Middle frontal gyrus (tissue), 1 donor: ENCODE data around the gene GPR143.
"Not testable (repeated sequence)": the region's sequence is repeated elsewhere in the genome, so short reads cannot be mapped to it uniquely, and the experiment has no call there.

ENCODE experiments used
- DNase-seq: peaks from one replicate; pipeline ENCODE4 v3.0.0-alpha.2; 2015; ENCODE audit warnings: low spot score; ENCODE audit errors: extremely low spot score

The GPR143 gene

DNA sequence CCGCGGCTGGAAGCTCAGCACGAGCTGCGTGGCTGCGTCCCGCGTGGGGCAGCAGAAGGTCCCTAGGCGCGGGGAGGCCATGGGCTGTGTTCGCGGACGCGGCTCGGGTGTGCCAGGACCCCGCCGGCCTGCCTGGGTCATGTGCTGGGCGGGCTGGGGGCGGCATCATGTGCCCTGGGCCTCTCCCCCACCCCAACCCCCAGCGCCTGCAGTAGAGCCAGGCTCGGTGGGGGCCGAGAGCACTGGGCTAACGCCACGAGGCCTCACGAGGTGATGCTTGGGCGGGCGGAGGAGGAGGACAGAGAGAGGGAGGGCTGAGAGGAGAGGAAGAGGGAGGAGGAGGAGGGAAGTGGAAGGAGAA, at the start of gene GPR143:
Gene GPR143 (minus strand): TSS at position 111 of the 361 bp plus-strand sequence. CDS start 30 bp downstream, at position 81.
- no peak for DNase-seq

DNA sequence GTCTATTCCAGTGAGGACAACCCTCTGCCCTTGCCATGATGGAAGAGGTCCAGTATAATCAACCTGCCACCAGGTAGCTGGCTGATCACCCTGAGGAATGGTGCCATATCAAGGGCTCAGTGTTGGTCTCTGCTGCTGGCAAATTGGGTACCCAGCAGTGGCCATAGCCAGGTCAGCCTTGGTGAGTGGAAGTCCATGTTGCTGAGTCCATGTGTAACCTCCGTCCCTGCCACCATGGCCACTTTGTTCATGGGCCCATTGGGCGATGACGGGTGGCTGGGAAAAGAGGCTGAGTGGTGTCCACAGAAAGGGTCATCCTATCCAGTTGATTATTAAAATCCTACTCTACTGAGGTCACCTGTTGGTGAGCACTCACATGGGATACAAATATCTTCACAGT, 45.4 kb upstream of the GPR143 start:
- not testable (repeated sequence) for DNase-seq

DNA sequence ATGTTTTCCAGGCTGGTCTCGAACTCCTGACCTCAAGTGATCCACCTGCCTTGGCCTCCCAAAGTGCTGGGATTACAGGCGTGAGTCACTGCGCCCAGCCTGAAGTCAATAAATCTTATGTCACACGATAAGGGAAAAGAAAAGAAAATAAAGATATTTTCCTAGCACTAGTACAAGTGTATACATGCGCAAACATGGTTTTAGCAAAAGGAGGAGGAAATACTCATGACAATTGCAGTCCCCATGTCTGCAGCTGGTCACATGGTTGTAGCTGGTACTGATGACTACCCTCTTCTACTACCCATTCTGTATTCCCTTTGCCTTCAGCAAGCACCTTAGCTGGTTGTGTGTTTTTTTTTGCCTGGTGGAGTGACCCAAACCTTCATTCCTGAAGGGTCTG, 44.2 kb upstream of the GPR143 start:
- not testable (repeated sequence) for DNase-seq

DNA sequence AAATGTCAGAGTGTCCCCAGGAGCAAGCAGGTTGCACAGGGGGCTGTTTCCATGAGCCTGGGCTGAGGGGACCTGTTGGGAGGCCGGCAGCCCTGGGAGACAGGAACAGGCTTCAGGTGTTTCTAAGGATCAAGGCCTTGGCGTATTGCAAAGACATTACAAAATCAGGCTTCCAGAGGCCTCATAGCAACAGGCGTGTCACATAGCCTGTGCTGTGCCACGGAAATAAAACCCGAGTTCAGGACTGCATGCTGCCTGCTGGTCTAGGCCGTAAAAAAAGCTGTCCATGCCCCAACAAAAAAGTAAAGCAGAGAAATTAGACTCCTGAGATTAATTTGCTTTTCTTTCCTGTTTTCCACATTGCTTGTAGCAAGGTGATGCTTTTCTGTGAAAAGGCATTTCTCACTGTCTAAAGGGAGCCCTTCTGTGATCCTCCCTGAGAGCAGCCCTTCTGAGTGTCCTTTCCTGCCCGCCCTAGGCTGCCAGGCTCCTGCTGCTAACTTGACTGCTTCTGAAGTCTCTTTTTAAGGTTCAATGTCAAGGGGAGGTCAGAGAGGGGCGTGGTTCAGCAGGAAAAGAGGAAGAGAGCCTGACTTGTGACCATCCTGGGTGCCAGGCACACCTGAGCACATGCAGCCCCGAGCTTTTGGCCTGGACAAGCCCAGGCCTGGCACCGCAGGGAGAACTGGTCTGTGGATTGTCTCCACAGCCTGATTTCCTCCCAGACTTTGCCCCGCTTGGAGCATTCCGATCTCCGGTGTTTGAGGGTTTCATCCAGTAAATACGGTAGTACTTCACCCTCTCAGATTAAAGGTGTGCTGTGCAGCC, 41.9 kb upstream of the GPR143 start:
- DNase-seq: no peak

DNA sequence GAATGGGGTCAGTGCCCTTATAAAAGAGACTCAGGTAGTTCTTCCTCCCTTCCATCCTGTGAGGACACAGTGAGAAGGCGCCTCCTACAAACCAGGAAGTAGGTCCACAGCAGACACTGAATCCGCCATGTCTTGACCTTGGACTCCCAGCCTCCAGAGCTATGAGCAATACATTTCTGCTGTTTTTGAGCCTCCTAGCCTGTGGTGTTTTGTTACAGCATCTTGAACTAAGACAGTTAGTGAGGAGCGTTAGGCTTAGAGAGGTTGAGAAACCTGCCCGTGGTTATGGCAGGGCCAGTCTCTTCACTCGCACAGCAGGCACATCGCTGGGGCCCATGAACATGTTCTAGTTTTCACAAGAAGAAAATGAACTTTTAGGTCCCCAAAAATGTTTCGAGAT, 40.3 kb upstream of the GPR143 start:
- DNase-seq: no peak

DNA sequence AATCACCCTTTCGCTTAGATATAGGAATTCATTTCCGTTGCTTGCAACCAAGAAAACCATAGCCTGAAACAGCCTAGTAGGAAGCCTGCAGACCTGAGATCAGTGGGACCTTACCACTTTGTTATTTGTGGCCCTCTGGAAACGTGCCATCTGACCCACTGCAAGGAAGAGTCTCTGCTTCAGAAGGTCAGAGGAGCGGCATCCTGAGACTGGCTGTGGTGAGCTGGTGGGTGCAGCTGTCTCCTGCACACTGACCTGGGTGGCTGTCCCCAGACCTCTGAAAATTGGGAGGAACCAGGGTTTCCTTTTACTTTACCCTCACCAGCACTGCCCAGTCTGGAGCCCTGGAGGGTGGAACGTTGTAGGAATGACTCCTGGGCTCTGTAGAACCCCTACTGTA, 38.8 kb upstream of the GPR143 start:
- no peak for DNase-seq

DNA sequence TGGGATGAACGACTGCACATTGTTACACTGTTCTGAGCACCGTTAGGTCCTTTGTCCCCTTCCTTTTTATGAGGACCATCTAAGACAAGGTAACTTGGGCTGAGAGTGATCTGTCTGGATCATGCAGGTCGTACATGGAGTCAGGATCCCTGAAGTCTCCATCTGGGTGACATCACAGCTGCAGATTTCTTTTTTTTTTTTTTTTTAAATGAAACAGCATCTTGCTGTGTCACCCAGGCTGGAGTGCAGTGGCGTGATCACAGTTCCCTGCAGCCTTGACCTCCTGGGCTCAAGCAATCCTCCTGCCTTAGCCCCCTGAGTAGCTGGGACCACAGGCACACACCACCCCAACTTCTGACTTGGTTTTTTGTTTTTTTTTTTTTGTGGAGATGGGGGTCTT, 37.1 kb upstream of the GPR143 start:
- DNase-seq: no peak

DNA sequence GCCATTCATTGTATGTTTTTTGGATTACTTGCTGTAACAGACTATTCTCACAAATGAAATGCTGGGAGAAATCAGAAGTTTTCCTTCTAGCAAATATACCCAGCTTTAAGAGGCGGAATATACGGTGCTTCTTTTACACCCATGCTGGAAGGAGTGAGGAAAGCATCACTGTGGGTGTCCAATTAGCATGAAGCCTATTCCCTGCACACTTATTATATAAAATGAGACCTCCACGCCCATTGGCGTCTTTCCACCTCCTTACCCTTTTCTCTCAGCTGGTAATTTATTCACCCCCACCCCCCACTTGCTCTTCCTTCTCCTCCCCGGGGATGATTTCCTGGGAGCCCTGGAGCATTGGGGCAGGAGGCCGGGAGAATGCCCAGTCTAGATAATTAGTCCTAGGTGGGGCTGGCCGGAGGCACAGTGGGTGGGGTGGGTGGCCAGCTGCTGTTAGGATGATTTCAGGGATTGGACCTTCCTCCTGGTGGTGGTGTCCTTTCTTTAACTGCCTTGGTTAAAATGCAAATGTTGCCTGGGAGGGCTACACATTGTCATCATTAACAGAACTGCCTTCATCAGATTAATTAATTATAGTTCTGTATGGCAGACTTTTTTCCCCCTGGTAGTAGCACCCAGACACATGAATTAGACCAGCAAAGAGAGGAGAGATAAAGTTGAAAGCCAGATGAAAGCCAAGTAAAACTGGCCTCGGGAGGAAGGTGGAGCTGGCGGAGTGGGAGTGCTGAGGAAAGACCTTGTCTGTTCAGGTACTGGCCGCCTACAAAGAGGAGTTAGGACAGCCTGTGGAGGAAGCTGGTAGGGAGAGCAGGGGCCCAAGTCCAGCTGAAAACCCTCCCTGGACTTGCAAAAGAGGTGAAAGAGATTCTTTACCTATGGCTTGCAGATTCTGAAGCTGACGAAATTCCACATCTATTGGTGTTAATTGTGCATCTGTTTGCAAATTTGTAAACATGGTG, 32.0 kb upstream of the GPR143 start:
- DNase-seq: no peak

DNA sequence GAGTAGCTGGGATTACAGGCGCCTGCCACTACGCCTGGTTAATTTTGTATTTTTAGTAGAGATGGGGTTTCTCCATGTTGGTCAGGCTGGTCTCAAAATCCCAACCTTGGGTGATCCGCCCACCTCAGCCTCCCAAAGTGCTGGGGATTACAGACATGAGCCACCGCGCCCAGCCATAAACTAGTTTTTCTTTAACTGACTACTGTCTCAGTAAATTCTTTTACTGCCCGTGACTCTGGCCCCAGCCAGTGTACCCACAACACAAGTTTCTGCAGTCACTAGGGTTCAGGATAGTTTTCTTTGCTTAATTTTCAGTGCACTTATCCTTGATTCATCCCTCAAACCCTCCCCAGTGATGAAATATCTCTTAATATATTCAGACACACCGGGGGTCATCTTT, 28.8 kb upstream of the GPR143 start:
- no peak for DNase-seq

DNA sequence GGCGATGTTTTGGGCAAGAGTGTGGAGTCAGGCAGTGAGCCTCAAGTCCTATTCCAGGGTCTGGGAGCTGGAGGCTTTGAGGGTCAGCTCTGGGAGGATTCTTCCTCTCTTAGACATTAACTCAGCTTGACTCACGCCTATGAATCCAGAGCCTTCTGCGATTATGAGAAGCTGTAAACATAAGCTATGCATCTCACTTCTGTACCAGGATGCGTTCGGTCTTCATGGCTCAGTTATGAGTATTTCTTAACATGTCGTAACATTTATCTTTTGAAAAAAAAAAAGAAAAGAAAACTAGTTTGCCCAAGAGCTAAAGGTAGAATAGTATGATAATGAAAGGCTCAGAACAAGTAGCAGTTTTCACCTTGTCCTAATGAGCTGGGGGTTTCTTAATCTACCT, 25.2 kb upstream of the GPR143 start:
- DNase-seq: no peak

DNA sequence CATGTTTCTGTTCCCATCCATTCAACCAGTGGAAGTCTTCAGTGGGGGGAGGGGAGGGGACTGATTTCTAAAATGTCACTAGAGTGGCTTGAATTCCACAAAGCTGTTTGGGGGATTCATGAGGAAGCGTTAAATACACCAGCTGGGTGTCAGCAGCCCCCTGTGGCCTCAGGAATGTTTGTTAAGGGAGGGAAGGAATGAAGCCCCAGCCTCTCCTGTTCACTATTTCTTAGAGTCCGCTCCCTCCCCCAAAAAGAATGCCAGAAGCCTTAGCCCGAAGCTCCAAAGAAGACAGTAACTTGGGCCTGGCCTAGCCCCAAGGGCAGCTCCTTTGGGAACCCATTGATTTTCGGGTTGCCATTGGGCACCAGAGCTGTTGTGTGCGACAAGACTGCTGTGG, 23.9 kb upstream of the GPR143 start:
- DNase-seq: no peak

DNA sequence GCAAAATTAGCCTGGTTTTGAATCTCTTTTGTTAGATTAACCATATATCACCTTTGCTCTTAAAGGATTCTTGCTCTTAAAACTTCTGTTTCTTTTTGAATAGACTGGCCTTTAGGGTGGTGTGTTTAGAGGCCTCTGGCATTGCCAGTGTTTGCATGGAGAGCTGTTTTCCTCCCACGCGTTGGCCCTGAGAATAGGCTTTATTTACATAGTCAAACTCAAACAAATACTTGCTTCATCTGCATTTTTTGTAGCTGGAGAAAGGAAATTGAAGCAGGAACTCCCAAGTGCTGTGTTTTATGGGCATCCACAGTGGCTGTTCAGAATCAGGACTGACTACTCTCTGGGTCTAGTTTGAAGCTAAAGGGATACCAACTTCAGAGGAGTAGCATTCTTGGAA, 23.3 kb upstream of the GPR143 start:
- no peak for DNase-seq

DNA sequence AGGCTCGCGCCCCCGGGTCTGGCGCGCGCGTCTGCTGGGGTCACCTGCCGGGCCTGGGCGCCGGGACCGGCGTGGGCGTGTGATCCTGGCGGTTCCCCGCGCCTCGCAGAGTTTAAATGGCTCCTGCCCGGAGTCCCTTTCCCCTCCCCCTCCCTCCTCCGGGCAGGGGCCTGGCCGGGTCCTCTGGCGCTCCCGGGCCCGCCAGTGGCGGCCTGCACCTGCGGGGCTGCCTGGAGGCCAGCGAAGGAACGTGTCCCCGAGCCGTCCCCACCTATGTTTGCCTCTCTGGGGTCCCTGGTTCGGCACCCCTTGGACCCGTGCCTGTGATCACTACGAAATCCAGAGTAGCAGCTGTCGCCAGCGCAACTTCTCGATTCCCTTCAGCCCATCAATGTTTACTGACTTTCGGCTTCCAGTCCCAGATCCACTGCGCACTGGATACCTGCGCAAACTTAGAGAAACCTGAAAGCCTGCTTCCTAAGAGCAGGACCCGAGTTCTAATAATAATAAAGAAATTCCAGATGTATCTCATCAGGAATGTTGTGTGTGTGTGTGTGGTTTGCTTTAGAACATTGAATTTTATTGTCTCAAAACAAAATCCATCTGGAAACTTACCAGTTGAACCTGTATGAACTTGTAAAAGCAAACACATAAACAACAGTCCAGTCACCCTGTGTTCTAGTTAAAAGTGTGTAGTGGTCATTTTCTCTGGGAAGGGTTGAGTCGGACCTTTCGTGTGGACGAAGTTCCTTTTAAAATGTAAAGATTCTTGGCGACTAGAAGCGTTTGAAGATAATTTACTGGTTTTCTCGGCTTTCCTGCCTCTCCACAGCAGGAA, 21.4 kb upstream of the GPR143 start:
- DNase-seq: no peak

DNA sequence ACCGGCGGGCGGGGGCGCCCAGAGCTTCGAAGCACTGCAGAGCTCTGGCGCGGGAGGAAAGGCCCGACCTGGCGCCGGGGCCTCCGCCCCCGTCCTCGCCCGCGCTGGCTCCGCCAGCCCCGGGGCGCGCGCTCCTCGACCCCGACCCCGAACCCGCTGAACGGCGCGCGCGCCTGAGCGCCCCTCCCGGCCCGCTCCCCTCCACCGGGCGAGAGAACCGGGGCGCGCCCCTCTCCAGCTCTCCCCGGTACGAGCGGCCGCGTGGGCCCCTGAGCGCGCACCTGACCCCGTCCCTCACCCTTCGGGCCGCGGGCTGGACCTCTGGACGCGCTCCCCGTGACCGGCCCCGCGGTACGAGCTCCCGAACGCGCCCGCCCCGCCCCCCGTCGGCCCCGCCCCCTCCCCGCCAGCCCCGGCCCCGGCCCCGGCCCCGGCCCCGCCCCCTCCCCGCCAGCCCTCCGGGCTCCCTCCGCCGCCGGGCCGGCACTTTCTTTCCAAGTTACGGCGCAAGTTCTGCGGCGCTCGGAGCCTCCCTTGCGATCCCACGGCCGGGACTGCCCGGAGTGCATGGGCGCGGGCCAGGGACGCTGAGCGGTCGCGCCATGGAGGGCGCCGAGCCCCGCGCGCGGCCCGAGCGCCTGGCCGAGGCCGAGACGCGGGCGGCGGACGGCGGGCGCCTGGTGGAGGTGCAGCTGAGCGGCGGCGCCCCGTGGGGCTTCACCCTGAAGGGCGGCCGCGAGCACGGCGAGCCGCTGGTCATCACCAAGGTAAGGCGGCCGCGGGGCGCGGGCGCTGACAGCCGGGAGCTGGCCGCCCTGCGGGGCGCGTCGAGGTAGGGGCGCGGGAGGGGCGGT, 20.5 kb upstream of the GPR143 start, which contains the start of gene SHROOM2:
Gene SHROOM2 (plus strand): TSS at position 486 of the 854 bp plus-strand sequence. CDS start 117 bp downstream, at position 603.
- DNase-seq: no peak

DNA sequence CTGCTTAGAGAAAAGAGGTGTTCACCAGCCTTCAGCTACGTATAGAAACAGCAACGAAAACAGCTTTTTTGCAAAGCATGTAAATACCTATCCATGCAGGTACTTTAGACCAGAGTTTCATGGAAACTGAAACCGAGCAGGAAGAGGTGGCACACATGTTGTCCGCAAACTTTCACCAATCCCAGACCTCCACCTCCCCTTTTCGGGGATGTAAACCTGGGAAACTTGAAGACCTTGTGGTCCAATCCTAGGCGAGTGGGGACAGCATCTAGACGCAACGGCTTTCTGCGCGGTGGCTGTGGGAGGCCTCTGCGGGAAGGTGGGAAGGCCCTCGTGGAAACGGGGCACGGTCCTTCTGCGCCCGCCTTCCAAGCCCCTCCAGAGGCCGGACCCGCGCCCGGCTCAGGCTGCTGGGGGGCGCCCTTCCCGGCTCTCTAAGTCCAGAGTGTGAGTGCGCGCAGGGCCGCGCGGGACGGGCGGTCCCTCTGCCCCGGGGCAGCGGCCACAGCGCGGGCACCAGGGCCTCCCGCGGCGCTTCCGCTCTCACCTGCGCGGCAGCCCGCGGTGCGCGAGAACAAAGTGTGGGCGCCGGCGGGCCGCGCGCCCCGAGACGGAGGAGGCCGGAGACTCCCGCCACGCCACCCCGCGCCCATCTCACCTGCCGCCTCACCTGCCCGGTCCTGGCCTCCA, 19.8 kb upstream of the GPR143 start:
- DNase-seq: no peak

DNA sequence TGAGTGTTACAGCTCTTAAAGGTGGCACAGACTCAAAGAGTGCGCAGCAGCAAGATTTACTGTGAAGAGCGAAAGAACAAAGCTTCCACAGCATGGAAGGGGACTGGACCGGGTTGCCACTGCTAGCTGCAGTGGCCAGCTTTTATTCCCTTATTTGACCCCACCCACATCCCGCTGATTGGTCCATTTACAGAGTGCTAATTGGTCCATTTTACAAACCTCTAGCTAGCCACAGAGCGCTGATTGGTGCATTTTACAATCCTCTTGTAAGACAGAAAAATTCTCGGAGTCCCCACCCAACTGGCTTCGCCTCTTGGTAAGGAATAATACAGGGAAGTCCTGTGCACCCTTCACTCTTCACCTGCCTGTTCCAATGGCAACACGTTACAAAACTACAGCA, 18.7 kb upstream of the GPR143 start:
- DNase-seq: no peak

DNA sequence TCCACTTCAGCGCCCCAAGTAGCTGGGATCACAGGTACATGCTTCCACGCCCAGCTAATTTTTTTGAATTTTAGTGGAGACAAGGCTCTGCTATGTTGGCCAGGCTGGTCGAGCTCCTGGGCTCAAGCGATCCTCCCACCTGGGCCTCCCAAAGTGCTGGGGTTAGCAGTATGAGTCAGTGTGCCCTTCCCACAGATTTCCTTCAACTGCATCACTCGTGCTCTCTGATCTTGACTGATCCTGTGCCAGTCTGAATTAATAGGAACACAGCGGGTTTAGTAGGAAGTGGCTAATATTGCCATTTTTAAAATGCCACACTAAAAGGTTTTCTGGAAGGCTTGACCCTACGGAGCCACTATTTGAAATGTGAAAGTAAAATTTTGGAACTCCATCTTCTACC, 16.3 kb upstream of the GPR143 start:
- no peak for DNase-seq

DNA sequence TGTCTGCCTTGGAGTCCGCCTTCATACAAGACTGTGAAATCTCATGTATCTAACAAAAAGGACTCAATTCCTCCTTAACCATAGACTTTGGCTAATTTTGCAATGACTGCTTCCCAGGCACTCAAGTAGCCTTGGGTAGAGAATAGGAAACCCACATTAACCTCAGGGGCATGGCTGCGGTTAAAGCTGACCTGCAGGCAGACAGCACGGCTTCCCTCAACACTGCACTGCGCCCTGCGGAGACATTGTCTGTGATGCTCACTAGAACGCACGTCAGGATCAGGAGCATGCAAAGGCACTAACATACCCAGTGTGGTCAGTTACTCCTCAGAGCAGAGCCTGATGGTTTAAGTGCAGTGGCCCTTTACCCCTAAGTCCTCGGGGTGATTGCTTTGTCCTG, 10.3 kb upstream of the GPR143 start:
- DNase-seq: no peak

DNA sequence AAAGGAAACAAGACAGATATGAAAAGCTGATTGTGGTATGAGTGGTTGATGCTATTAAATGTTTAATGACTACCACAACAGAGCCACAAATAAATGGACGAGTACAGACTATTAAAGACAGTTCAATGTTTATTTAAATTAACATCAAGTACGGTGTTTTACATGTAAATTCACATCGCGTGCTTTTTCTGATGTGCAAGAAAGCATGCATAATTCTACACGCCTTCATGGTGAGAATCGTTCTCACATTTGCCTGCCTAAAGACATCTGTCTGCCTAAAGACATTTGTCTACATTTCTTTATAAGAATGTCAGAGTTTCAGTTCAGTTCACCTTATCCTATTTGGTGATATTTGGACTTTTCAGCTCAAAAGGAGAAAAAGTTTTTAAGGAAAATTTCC, 7.3 kb upstream of the GPR143 start:
- DNase-seq: no peak

DNA sequence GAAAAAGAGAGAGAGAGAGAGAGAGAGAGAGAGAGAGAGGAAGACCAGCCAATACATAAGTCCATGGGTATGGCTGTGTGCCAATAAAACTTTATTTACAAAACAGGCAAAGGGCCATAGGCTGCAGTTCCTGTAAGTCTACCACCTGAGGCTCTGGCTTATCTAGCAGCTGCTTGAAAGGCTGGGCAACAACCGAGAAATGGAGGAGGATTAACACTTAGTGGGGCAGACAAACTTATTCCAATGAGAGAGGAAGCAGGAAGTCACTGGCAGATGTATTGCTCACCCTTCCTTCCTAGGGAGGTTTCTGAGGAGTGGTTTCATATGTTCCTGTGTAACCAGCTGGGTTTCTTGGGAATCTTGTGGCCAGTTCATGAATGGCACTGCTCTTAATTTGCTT, 4.7 kb upstream of the GPR143 start:
- DNase-seq: no peak
